HG03060 (cell line): ENCODE measurements around the gene ATP8A1.
"Not testable (repeated sequence)": the region's sequence is repeated elsewhere in the genome, so short reads cannot be mapped to it uniquely, and the experiment has no call there.

Experiments
- ATAC-seq: cut with Tn5 transposase; IDR thresholded peaks from one replicate; pipeline ENCODE4 v1.9.1; 2021; ENCODE audit warnings: low read depth, moderate number of reproducible peaks; ENCODE audit not compliant: unreplicated experiment

Gene ATP8A1

GRCh38 chr4:42656944-42657792, at the start of gene ATP8A1:
Gene ATP8A1, minus strand, starts transcription at chr4:42657105. Its CDS starts 232 bp downstream, at chr4:42656873.
- peak; percentile 29 for ATAC-seq

GRCh38 chr4:42706086-42706485, 49.2 kb upstream of the ATP8A1 start:
- ATAC-seq: no peak

- no peak for ATAC-seq
These were observed 46.9 kb upstream of the ATP8A1 start for GRCh38 chr4:42703813-42704212.

- ATAC-seq: no peak
These were observed 46.0 kb upstream of the ATP8A1 start for GRCh38 chr4:42702895-42703294.

- not testable (repeated sequence) for ATAC-seq
These were observed 44.9 kb upstream of the ATP8A1 start for GRCh38 chr4:42701780-42702179.

GRCh38 chr4:42690537-42690936, 33.6 kb upstream of the ATP8A1 start:
- ATAC-seq: no peak

- no peak for ATAC-seq
These were observed 26.5 kb upstream of the ATP8A1 start for GRCh38 chr4:42683393-42683792.

GRCh38 chr4:42678512-42678911, 21.6 kb upstream of the ATP8A1 start:
- ATAC-seq: no peak

- ATAC-seq: no peak
These were observed 19.4 kb upstream of the ATP8A1 start for GRCh38 chr4:42676066-42676951.

GRCh38 chr4:42673082-42673425, 16.1 kb upstream of the ATP8A1 start:
- no peak for ATAC-seq

- ATAC-seq: no peak
These were observed 15.6 kb upstream of the ATP8A1 start for GRCh38 chr4:42672359-42673081.

GRCh38 chr4:42671431-42672194, 14.7 kb upstream of the ATP8A1 start:
- ATAC-seq: no peak

GRCh38 chr4:42658261-42658660, 1.4 kb upstream of the ATP8A1 start:
- ATAC-seq: no peak

GRCh38 chr4:42656679-42656943, 294 bp downstream of the ATP8A1 start:
- no peak for ATAC-seq

- peak; percentile 19 for ATAC-seq
These were observed 805 bp downstream of the ATP8A1 start for GRCh38 chr4:42655921-42656678.

GRCh38 chr4:42655269-42655637, 1.7 kb downstream of the ATP8A1 start:
- ATAC-seq: no peak

GRCh38 chr4:42654631-42655268, 2.2 kb downstream of the ATP8A1 start:
- ATAC-seq: peak; percentile 48

- ATAC-seq: no peak
These were observed 3.0 kb downstream of the ATP8A1 start for GRCh38 chr4:42653626-42654560.
